ENCODE results near the gene HLCS.

HLCS gene

GRCh38 chr21:36914244-36915013, 52.0 kb downstream of the HLCS start:
- no peak for DNase-seq

GRCh38 chr21:36913247-36914169, 53.0 kb downstream of the HLCS start:
- no peak for DNase-seq

- DNase-seq = no peak
Observed at GRCh38 chr21:36910581-36911307, 55.7 kb downstream of the HLCS start.

GRCh38 chr21:36909901-36910561, 56.4 kb downstream of the HLCS start:
- peak in 1 of 2 donors; percentile 25 for DNase-seq

GRCh38 chr21:36909423-36909822, 57.0 kb downstream of the HLCS start:
- DNase-seq = no peak

- DNase-seq = no peak
Observed at GRCh38 chr21:36908260-36908908, 58.1 kb downstream of the HLCS start.

- no peak for DNase-seq
Observed at GRCh38 chr21:36904093-36904666, 62.3 kb downstream of the HLCS start.

GRCh38 chr21:36902793-36903192, 63.7 kb downstream of the HLCS start:
- no peak for DNase-seq

- DNase-seq = no peak
Observed at GRCh38 chr21:36902331-36902730, 64.1 kb downstream of the HLCS start.

GRCh38 chr21:36901575-36901974, 64.9 kb downstream of the HLCS start:
- DNase-seq = no peak

GRCh38 chr21:36893581-36893980, 72.9 kb downstream of the HLCS start:
- DNase-seq = no peak

GRCh38 chr21:36892201-36892600, 74.3 kb downstream of the HLCS start:
- DNase-seq = no peak

GRCh38 chr21:36891692-36892091, 74.8 kb downstream of the HLCS start:
- no peak for DNase-seq

- DNase-seq = no peak
Observed at GRCh38 chr21:36891121-36891520, 75.3 kb downstream of the HLCS start.

GRCh38 chr21:36890086-36890485, 76.4 kb downstream of the HLCS start:
- no peak for DNase-seq

- no peak for DNase-seq
Observed at GRCh38 chr21:36889401-36889800, 77.1 kb downstream of the HLCS start.

GRCh38 chr21:36888466-36888865, 78.0 kb downstream of the HLCS start:
- DNase-seq = no peak

- DNase-seq = no peak
Observed at GRCh38 chr21:36887963-36888362, 78.5 kb downstream of the HLCS start.

- DNase-seq = no peak
Observed at GRCh38 chr21:36883532-36884486, 82.7 kb downstream of the HLCS start.

GRCh38 chr21:36882776-36883175, 83.7 kb downstream of the HLCS start:
- no peak for DNase-seq

- DNase-seq = no peak
Observed at GRCh38 chr21:36881228-36881627, 85.2 kb downstream of the HLCS start.
